Endothelial cell of umbilical vein (primary cell): ENCODE measurements around the gene OTOP2. TPM values are rescaled to one million over a fixed set of nuclear protein-coding genes. Genes with fewer than 3 reads are reported as not detected.
"Not testable (repeated sequence)": the region's sequence is repeated elsewhere in the genome, so short reads cannot be mapped to it uniquely, and the experiment has no call there.

Experiments used
- BruUV-seq: library from RNA; stranded (reverse); fragments of 400-500 nt; replicated peaks from 2 replicates; lab custom pipeline; 2021; lab: Mats Ljungman, UMichigan
- CTCF ChIA-PET: fragments of 300-600, 350-600 bp; sonication (Branson Sonifier 250); formaldehyde crosslinking; loops from one replicate; lab custom pipeline; 2021; ENCODE audit warnings: antibody characterized with exemption, inconsistent platforms; lab: Charles Lee
- POLR2A ChIA-PET: fragments of 300-600, 350-600 bp; sonication (Branson Sonifier 250); formaldehyde crosslinking; loops from one replicate; lab custom pipeline; 2021; ENCODE audit warnings: antibody characterized with exemption, inconsistent platforms; lab: Charles Lee
- DNase-seq: peaks from one replicate; pipeline ENCODE4 v3.0.0-alpha.2; 2011; ENCODE audit warnings: low read depth, low spot score
- FAIRE-seq: peaks from 2 replicates; lab custom pipeline; 2011; peaks lifted over from hg19 to GRCh38; lab: Jason Lieb, UNC
- H2AFZ ChIP-seq: 2 replicates; pipeline ENCODE4 v1.6.0; 2012; ENCODE audit warnings: low read depth, low read length, control low read depth, inconsistent platforms
- H3K27ac ChIP-seq: 2 replicates; pipeline ENCODE4 v1.5.1; 2011; ENCODE audit warnings: low read depth, mild to moderate bottlenecking, control low read depth, low read length, moderate library complexity; ENCODE audit not compliant: insufficient read depth
- H3K27me3 ChIP-seq, 2 experiments: 2 replicates each; pipeline versions ENCODE4 v1.6.0 to v1.6.1; 2011; ENCODE audit warnings: low read length in 2 of 2, mixed read lengths in 1 of 2; ENCODE audit not compliant: control insufficient read depth in 2 of 2, insufficient read depth in 2 of 2
- H3K36me3 ChIP-seq, 2 experiments: 2 replicates in 1 of 2; 3 replicates in 1 of 2; pipeline ENCODE4 v1.5.1; 2011; ENCODE audit warnings: low read length in 2 of 2, mild to moderate bottlenecking in 1 of 2, moderate library complexity in 1 of 2; ENCODE audit not compliant: control insufficient read depth in 2 of 2, insufficient read depth in 2 of 2; ENCODE audit errors: extremely low read depth in 1 of 2
- H3K4me1 ChIP-seq: 3 replicates; pipeline ENCODE4 v1.5.1; 2011; ENCODE audit warnings: mild to moderate bottlenecking, low read length; ENCODE audit not compliant: control insufficient read depth, insufficient read depth; ENCODE audit errors: extremely low read depth
- H3K4me2 ChIP-seq: 2 replicates; pipeline ENCODE4 v1.6.1; 2011; ENCODE audit warnings: low read length, control low read depth, mixed read lengths; ENCODE audit not compliant: insufficient read depth
- H3K4me3 ChIP-seq, 3 experiments: fragments of 200-600 bp in 1 of 3; sonication (generic), shearing (Covaris generic) in 1 of 3; replicated peaks in 1 of 3; 2 replicates each; pipeline ENCODE4 v1.5.1; 2011 to 2016; ENCODE audit warnings: control low read depth in 3 of 3, low read length in 3 of 3, mild to moderate bottlenecking in 2 of 3, inconsistent platforms in 1 of 3, low read depth in 1 of 3, moderate library complexity in 1 of 3; ENCODE audit not compliant: insufficient read depth in 1 of 3
- H3K79me2 ChIP-seq: 2 replicates; pipeline ENCODE4 v1.6.0; 2012; ENCODE audit warnings: low read length, inconsistent platforms; ENCODE audit not compliant: control insufficient read depth, insufficient read depth
- H3K9ac ChIP-seq: replicated peaks from 2 replicates; pipeline ENCODE3; 2011; ENCODE audit warnings: low read length, control low read depth; ENCODE audit not compliant: insufficient read depth; ENCODE audit errors: extremely low read depth
- H3K9me1 ChIP-seq: replicated peaks from 3 replicates; pipeline ENCODE4 v1.6.0; 2011; ENCODE audit warnings: mild to moderate bottlenecking, low read length; ENCODE audit not compliant: control insufficient read depth, insufficient read depth; ENCODE audit errors: extremely low read depth
- H3K9me3 ChIP-seq: replicated peaks from 2 replicates; pipeline ENCODE4 v1.5.1; 2012; ENCODE audit warnings: low read length, inconsistent platforms; ENCODE audit not compliant: control insufficient read depth, insufficient read depth
- H4K20me1 ChIP-seq: replicated peaks from 2 replicates; pipeline ENCODE3; 2011; ENCODE audit warnings: mild to moderate bottlenecking, low read length; ENCODE audit not compliant: control insufficient read depth, insufficient read depth; ENCODE audit errors: extremely low read depth
- EZH2 ChIP-seq: IDR thresholded peaks from 2 replicates; pipeline ENCODE4 v1.6.1; 2012; ENCODE audit warnings: borderline replicate concordance, low read depth, mild to moderate bottlenecking, moderate library complexity, low read length, inconsistent platforms; ENCODE audit not compliant: severe bottlenecking
- FOS ChIP-seq: IDR thresholded peaks from 2 replicates; pipeline ENCODE4 v1.6.1; 2011; ENCODE audit warnings: mild to moderate bottlenecking, low read length, moderate library complexity, borderline replicate concordance; ENCODE audit not compliant: insufficient read depth
- JUN ChIP-seq: IDR thresholded peaks from 2 replicates; pipeline ENCODE4 v1.6.1; 2011; ENCODE audit warnings: borderline replicate concordance, low read depth; ENCODE audit not compliant: insufficient read length, insufficient read depth
- MYC ChIP-seq: IDR thresholded peaks from one replicate; pipeline ENCODE4 v1.6.1; 2011; ENCODE audit warnings: mild to moderate bottlenecking, low read depth, low read length
- POLR2AphosphoS5 ChIP-seq: IDR thresholded peaks from 2 replicates; pipeline ENCODE4 v1.6.1; 2012; ENCODE audit warnings: low read depth, mild to moderate bottlenecking, control low read depth, low read length, moderate library complexity; ENCODE audit not compliant: insufficient read depth
- dilution Hi-C: fragments of 300-500 bp; cut with MboI; formaldehyde crosslinking; loops from one replicate; pipeline ENCODE4 v1.15.0; 2019; ENCODE audit warnings: low sequenced_read_pairs; ENCODE audit not compliant: extremely low pct_ligation_motif_present
- intact Hi-C: fragments of 100-400 bp; cut with micrococcal nuclease; formaldehyde crosslinking; loops from one replicate; pipeline ENCODE4 v1.10.0; 2022
- polyA plus RNA-seq, 4 experiments: library from polyadenylated mRNA; depleted of rRNA in 3 of 4; stranded (reverse) in 3 of 4; unstranded in 1 of 4; fragments of >200 nt; gene quantifications; 2 replicates each; pipeline versions ENCODE4 v1.2.1 to v1.2.3, GENCODE V29; 2011 to 2012; ENCODE audit warnings: missing spikeins in 1 of 4
- total RNA-seq: library from RNA; stranded (reverse); gene quantifications from 2 replicates; pipeline ENCODE4 v1.2.3, GENCODE V29; 2021
- TF ChIP-seq, protein P1 (sequence below), 2 donors: IDR thresholded peaks; 1 replicate in 1 of 2; 2 replicates in 1 of 2; pipeline ENCODE4 v1.5.1; 2011; ENCODE audit warnings: low read length in 2 of 2, mild to moderate bottlenecking in 2 of 2, moderate library complexity in 2 of 2, control low read depth in 1 of 2, inconsistent platforms in 1 of 2, low read depth in 1 of 2; ENCODE audit not compliant: insufficient read depth in 1 of 2; ENCODE audit errors: extremely low read depth in 1 of 2

OTOP2 gene
- total and polyA plus RNA-seq, 2 donors (not counting 3 experiments of a cell fraction or from before 2014, with no cell fraction given), result not detected

DNA sequence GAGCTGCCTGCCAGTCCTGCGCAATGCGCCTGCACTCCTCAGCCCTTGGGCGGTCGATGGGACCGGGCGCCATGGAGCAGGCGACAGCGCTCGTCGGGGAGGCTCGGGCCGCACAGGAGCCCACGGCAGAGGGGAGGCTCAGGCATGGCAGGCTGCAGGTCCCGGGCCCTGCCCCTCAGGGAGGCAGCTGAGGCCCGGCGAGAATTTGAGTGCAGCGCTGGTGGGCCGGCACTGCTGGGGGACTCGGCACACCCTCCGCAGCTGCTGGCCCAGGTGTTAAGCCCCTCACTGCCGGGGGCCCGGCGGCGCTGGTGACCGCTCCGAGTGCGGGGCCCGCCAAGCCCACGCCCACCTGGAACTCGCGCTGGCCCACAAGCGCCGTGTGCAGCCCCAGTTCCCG, 17.1 kb upstream of the OTOP2 start:
- ChIA-PET POLR2A (no interaction called here), CTCF (interaction anchor here (1.3 kb wide), 1 partner anchor 12 kb away, joined by 4 read pairs; no protein-coding TSS in a partner anchor)
- Histone ChIP-seq H3K27me3 (peaks cover 2 to 3% of the 10 kb centered on the region in 2 experiments), H3K36me3 (no peaks in the 10 kb centered on the region), H3K27ac (no peak overlapping the region), H2AFZ (no peak overlapping the region), H3K4me3 (no peak overlapping the region), H4K20me1 (no peaks in the 10 kb centered on the region), H3K4me2 (no peak overlapping the region), H3K9me3 (no peaks in the 10 kb centered on the region), H3K79me2 (no peaks in the 10 kb centered on the region), H3K4me1 (no peaks in the 10 kb centered on the region), H3K9me1 (no peaks in the 10 kb centered on the region), H3K9ac (no peak overlapping the region)
- TF ChIP-seq, protein P1, sequence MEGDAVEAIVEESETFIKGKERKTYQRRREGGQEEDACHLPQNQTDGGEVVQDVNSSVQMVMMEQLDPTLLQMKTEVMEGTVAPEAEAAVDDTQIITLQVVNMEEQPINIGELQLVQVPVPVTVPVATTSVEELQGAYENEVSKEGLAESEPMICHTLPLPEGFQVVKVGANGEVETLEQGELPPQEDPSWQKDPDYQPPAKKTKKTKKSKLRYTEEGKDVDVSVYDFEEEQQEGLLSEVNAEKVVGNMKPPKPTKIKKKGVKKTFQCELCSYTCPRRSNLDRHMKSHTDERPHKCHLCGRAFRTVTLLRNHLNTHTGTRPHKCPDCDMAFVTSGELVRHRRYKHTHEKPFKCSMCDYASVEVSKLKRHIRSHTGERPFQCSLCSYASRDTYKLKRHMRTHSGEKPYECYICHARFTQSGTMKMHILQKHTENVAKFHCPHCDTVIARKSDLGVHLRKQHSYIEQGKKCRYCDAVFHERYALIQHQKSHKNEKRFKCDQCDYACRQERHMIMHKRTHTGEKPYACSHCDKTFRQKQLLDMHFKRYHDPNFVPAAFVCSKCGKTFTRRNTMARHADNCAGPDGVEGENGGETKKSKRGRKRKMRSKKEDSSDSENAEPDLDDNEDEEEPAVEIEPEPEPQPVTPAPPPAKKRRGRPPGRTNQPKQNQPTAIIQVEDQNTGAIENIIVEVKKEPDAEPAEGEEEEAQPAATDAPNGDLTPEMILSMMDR (IDR thresholded peaks at IDR 0.05; ENCODE audit: extremely low read depth in 1 of 2, insufficient read depth in 1 of 2, low read depth in 1 of 2, low read length in 2 of 2), result no peak
- TF ChIP-seq MYC (no peak), POLR2AphosphoS5 (no peak), JUN (no peak), EZH2 (no peak), FOS (no peak)
- no TSS peak for BruUV-seq
- dilution Hi-C loops (no loop called here), intact Hi-C loops (no loop called here)
- FAIRE-seq, result no peak
- DNase-seq, result no peak

- H4K20me1 ChIP-seq, dilution Hi-C loops, BruUV-seq: not testable (repeated sequence)
These were observed 15.0 kb upstream of the OTOP2 start for GRCh38 chr17:74909097-74909496.

GRCh38 chr17:74911423-74911822, 12.7 kb upstream of the OTOP2 start:
- POLR2A ChIA-PET, FAIRE-seq, H3K79me2 ChIP-seq, H3K9ac ChIP-seq, dilution Hi-C loops, H3K9me3 ChIP-seq, H3K36me3 ChIP-seq, BruUV-seq, CTCF ChIA-PET, H3K4me2 ChIP-seq, H4K20me1 ChIP-seq, DNase-seq, H3K4me3 ChIP-seq, H3K27me3 ChIP-seq, H2AFZ ChIP-seq, H3K27ac ChIP-seq, intact Hi-C loops, H3K4me1 ChIP-seq, H3K9me1 ChIP-seq: not testable (repeated sequence)

More at GRCh38 chr17:74909097-74909496, 15.0 kb upstream of the OTOP2 start:
- H3K27ac ChIP-seq, H3K9ac ChIP-seq, H3K36me3 ChIP-seq, H3K9me1 ChIP-seq, POLR2A ChIA-PET, H3K27me3 ChIP-seq, H3K4me3 ChIP-seq, H3K4me1 ChIP-seq, H3K4me2 ChIP-seq, FAIRE-seq, CTCF ChIA-PET, H2AFZ ChIP-seq, H3K79me2 ChIP-seq, H3K9me3 ChIP-seq, intact Hi-C loops, DNase-seq: not testable (repeated sequence)
